HepG2 (cell line): ENCODE results near the gene CYB5D1.

Source experiments
- MXI1 ChIP-seq: IDR thresholded peaks from 3 replicates; pipeline ENCODE4 v1.6.1; 2012; ENCODE audit warnings: low read depth, low read length, inconsistent platforms, borderline replicate concordance
- PLRG1 ChIP-seq: fragments of 450-650 bp; conservative IDR thresholded peaks from 2 replicates; pipeline ENCODE4 v1.6.1; 2016
- RNF2 ChIP-seq: fragments of 450-650 bp; conservative IDR thresholded peaks from 2 replicates; pipeline ENCODE4 v1.6.1; 2016; ENCODE audit warnings: low read depth
- TARDBP ChIP-seq: sonication (generic); formaldehyde crosslinking; IDR thresholded peaks from 2 replicates; pipeline ENCODE4 v1.8.0; 2022; ENCODE audit warnings: mild to moderate bottlenecking, missing genetic modification reagents
- TF ChIP-seq, protein P1 (sequence below): sonication (generic); formaldehyde crosslinking; IDR thresholded peaks from 2 replicates; pipeline ENCODE4 v1.5.1; 2020; ENCODE audit warnings: missing genetic modification reagents, mild to moderate bottlenecking, borderline replicate concordance
- TF ChIP-seq, protein P2 (sequence below): sonication (generic); formaldehyde crosslinking; IDR thresholded peaks from 2 replicates; pipeline ENCODE4 v1.4.0; 2020; ENCODE audit warnings: missing genetic modification reagents

DNA sequence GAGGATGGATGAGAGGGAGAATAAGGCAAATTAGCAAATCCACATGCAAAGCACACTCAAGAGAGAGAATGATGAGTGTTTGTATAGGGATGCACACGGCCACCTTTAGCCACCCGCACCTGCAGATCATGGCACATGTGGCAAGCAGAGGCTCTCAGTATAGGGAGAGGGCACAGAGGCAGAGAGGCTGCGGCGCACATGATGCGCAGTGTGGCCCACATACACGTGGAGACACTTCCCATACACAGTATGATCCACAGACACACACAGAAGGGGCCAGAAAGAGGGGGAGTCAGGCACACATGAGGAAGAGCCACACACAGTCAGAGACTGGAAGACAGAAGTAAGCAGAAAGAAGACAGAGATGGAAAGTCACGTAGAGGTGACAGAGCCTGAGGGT is 24.3 kb downstream of the CYB5D1 start:
- no peak for TF ChIP-seq TARDBP
- TF ChIP-seq, protein P1, sequence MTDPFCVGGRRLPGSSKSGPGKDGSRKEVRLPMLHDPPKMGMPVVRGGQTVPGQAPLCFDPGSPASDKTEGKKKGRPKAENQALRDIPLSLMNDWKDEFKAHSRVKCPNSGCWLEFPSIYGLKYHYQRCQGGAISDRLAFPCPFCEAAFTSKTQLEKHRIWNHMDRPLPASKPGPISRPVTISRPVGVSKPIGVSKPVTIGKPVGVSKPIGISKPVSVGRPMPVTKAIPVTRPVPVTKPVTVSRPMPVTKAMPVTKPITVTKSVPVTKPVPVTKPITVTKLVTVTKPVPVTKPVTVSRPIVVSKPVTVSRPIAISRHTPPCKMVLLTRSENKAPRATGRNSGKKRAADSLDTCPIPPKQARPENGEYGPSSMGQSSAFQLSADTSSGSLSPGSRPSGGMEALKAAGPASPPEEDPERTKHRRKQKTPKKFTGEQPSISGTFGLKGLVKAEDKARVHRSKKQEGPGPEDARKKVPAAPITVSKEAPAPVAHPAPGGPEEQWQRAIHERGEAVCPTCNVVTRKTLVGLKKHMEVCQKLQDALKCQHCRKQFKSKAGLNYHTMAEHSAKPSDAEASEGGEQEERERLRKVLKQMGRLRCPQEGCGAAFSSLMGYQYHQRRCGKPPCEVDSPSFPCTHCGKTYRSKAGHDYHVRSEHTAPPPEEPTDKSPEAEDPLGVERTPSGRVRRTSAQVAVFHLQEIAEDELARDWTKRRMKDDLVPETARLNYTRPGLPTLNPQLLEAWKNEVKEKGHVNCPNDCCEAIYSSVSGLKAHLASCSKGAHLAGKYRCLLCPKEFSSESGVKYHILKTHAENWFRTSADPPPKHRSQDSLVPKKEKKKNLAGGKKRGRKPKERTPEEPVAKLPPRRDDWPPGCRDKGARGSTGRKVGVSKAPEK (CRISPR knock-in tag): no peak
- TF ChIP-seq, protein P2, sequence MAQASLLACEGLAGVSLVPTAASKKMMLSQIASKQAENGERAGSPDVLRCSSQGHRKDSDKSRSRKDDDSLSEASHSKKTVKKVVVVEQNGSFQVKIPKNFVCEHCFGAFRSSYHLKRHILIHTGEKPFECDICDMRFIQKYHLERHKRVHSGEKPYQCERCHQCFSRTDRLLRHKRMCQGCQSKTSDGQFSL: no peak
- TF ChIP-seq MXI1: no peak
- TF ChIP-seq PLRG1: no peak
- TF ChIP-seq RNF2: no peak
